Epithelial cell of esophagus (primary cell): ENCODE results near the gene ABCC4.
"Not testable (repeated sequence)": the region's sequence is repeated elsewhere in the genome, so short reads cannot be mapped to it uniquely, and the experiment has no call there.

Source experiments
- DNase-seq: peaks from one replicate; pipeline ENCODE4 v3.0.0; 2010; ENCODE audit warnings: low read depth
- H3K4me3 ChIP-seq: 2 replicates; pipeline ENCODE4 v1.5.1; 2011; ENCODE audit warnings: mild to moderate bottlenecking, low read length, control low read depth
- TF ChIP-seq, protein P1 (sequence below): IDR thresholded peaks from 2 replicates; pipeline ENCODE4 v1.5.1; 2011; ENCODE audit warnings: low read depth, mild to moderate bottlenecking, low read length, control low read depth, inconsistent platforms; ENCODE audit not compliant: insufficient read depth; ENCODE audit errors: missing control alignments

ABCC4 gene

GRCh38 chr13:95174517-95174916, 126.7 kb downstream of the ABCC4 start:
- DNase-seq = no peak
- H3K4me3 ChIP-seq = no peak overlapping the region
- TF ChIP-seq, protein P1, sequence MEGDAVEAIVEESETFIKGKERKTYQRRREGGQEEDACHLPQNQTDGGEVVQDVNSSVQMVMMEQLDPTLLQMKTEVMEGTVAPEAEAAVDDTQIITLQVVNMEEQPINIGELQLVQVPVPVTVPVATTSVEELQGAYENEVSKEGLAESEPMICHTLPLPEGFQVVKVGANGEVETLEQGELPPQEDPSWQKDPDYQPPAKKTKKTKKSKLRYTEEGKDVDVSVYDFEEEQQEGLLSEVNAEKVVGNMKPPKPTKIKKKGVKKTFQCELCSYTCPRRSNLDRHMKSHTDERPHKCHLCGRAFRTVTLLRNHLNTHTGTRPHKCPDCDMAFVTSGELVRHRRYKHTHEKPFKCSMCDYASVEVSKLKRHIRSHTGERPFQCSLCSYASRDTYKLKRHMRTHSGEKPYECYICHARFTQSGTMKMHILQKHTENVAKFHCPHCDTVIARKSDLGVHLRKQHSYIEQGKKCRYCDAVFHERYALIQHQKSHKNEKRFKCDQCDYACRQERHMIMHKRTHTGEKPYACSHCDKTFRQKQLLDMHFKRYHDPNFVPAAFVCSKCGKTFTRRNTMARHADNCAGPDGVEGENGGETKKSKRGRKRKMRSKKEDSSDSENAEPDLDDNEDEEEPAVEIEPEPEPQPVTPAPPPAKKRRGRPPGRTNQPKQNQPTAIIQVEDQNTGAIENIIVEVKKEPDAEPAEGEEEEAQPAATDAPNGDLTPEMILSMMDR = no peak

- DNase-seq = no peak
- TF ChIP-seq, protein P1 = no peak
- no peak overlapping the region for H3K4me3 ChIP-seq
Measured at GRCh38 chr13:95168191-95168590, 133.1 kb downstream of the ABCC4 start.

DNA sequence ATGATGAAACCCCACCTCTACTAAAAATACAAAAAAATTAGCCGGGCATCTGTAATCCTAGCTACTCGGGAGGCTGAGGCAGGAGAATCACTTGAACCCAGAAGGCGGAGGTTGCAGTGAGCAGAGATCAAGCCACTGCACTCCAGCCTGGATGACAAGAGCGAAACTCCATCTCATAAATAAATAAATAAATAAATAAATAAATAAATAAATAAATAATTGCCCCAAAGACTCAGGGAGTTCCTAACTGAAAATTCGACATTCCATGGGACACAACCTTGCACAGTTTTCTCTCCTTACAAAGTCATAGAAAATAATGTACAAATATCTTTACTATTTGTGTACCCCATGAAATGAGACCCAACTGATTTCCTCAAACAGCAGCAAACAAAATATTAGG, 134.2 kb downstream of the ABCC4 start:
- not testable (repeated sequence) for H3K4me3 ChIP-seq, DNase-seq

DNA sequence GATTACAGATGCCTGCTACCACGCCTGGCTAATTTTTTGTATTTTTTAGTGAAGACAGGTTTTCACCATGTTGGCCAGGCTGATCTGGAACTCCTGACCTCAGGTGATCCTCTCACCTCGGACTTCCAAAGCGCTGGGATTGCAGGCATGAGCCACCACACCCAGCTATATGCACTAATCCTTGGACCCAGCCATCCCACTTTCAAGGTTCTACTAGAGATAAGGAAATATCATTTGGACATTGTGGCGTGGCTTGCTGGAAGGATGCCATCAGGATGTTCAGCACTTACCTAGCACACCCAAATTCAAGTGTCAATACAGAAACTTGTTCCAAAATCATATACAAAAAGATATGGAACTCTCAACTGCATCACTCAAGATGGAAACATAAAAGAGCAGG, 136.4 kb downstream of the ABCC4 start:
- no peak overlapping the region for H3K4me3 ChIP-seq
- DNase-seq = no peak
- TF ChIP-seq, protein P1 = no peak

DNA sequence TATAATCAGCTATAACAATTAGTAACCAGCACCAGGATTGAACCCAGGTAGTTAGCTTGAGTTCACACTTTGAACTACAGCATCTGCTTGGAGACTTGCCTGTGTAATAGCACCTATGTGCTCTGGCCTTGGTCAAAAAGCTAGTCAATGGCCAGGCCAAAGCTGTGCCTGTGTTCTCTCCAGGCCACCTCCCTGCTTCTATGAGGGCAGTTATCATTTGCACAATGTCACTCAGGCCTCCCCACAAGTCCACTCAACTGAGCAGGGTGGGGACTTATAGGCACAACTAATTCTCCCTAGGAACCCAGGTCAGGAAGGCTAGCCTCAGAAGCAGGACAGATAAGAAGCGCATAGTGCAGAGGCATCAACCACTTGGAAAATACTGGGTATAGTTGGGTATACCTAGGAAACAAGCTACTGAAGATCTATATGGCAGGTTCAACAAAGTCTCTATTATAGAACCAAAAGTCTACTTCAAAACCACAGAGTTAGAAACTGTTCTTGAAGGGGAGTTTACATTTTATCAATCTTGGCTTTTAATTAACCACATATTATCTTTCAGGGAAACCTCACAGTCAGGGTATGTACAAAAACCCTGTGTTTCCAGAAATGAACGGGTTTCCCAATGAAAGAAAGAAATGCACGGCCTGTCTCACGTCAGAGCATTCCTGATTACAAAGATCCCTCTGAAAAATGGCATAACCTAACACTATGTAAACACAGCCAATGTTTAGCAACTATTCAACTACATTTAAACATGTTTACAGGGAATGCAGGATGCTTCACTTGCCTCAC, 140.9 kb downstream of the ABCC4 start:
- no peak overlapping the region for H3K4me3 ChIP-seq
- TF ChIP-seq, protein P1 = no peak
- peak; percentile 15 for DNase-seq

GRCh38 chr13:95159458-95159857, 141.8 kb downstream of the ABCC4 start:
- H3K4me3 ChIP-seq = no peak overlapping the region
- TF ChIP-seq, protein P1 = no peak
- DNase-seq = no peak

GRCh38 chr13:95156208-95156607, 145.0 kb downstream of the ABCC4 start:
- no peak overlapping the region for H3K4me3 ChIP-seq
- TF ChIP-seq, protein P1 = peak; percentile 51
- peak; percentile 52 for DNase-seq
